Right lobe of liver (tissue), 6 donors: Measurements from ENCODE around the gene CDH4. TPM values are rescaled to one million over a fixed set of nuclear protein-coding genes. Genes with fewer than 3 reads are reported as not detected.

ENCODE experiments used
- ATAC-seq, 4 donors: fragments of 200-7000 bp; cut with Tn5 transposase; one replicate each; pipeline ENCODE4 v1.9.1; 2020; ENCODE audit warnings: mild to moderate bottlenecking in 4 of 4, moderate library complexity in 4 of 4
- DNase-seq, 3 donors: peaks; one replicate each; pipeline ENCODE4 v3.0.0-alpha.2; 2020
- H3K27ac ChIP-seq, 3 donors: fragments of 200-600 bp; one replicate each; pipeline ENCODE4 v1.8.0; 2022
- H3K27me3 ChIP-seq, 2 donors: fragments of 200-600 bp; one replicate each; pipeline ENCODE4 v1.8.0; 2022
- H3K36me3 ChIP-seq, 4 donors: fragments of 200-600 bp; sonication (generic) in 1 of 4; one replicate each; pipeline versions ENCODE4 v1.5.1 to v1.8.0; 2017 to 2022; ENCODE audit warnings: control low read depth in 1 of 4
- H3K4me1 ChIP-seq, 4 donors: fragments of 200-600 bp; sonication (generic) in 1 of 4; one replicate each; pipeline versions ENCODE4 v1.5.1 to v1.8.0; 2017 to 2022; ENCODE audit warnings: control low read depth in 1 of 4
- H3K4me3 ChIP-seq, 3 donors: fragments of 200-600 bp; one replicate each; pipeline ENCODE4 v1.8.0; 2022
- H3K9me3 ChIP-seq, 4 donors: fragments of 200-600 bp; sonication (generic) in 1 of 4; one replicate each; pipeline versions ENCODE4 v1.5.1 to v1.8.0; 2017 to 2022; ENCODE audit warnings: control low read depth in 1 of 4
- CTCF ChIP-seq, 4 donors: fragments of 200-600 bp in 3 of 4; fragments of 450-650 bp in 1 of 4; IDR thresholded peaks; one replicate each; pipeline versions ENCODE4 v1.5.1 to v1.8.0; 2016 to 2022; ENCODE audit warnings: antibody characterized with exemption in 4 of 4, mild to moderate bottlenecking in 2 of 4
- POLR2A ChIP-seq: fragments of 450-650 bp; IDR thresholded peaks from one replicate; pipeline ENCODE4 v1.6.1; 2017; ENCODE audit warnings: antibody characterized with exemption, mild to moderate bottlenecking
- WGBS: methylation state at CpG from one replicate; pipeline ENCODE4 v1.1.6; 2018; ENCODE audit warnings: low coverage, low lambda C conversion rate; ENCODE audit not compliant: insufficient coverage; ENCODE audit errors: missing lambda C conversion rate; 5-methylcytosine and 5-hydroxymethylcytosine counted together
- intact Hi-C, 2 donors: fragments of 100-400 bp; cut with DNase I; formaldehyde crosslinking; loops; one replicate each; pipeline versions ENCODE4 v1.11.2 to v1.14.1; 2022
- total RNA-seq, 6 experiments: library from RNA; depleted of rRNA in 2 of 6; stranded (reverse); fragments of >200 nt in 2 of 6; fragmentation: NEBNext Ultra II Directional in 3 of 6; extraction: Animal tissue kit (Norgen Biotek cat#: 25700) in 3 of 6; gene quantifications; one replicate each; pipeline versions ENCODE4 v1.1.0 to v1.2.4, GENCODE V29; 2016 to 2023
- donor health status: DM: no; HTN: yes; CAD: no.
- donor health status: DM: no; HTN: no; CAD: no.
- donor health status: DM: no; HTN: no; CAD: no.
- donor health status: DM: no; HTN: yes; CAD: no.
- donor health status: DM: no; HTN: yes; CAD: no.

CDH4 gene
- total RNA-seq, 6 experiments from 2014 or later: 0.02 to 0.14 (median 0.09) TPM; not detected in 3

GRCh38 chr20:61724376-61724775, 472.3 kb downstream of the CDH4 start:
- Histone ChIP-seq H3K27ac (no peak overlapping the region), H3K27me3 (no peaks in the 10 kb centered on the region), H3K36me3 (no peaks in the 10 kb centered on the region), H3K4me1 (no peaks in the 10 kb centered on the region), H3K9me3 (no peaks in the 10 kb centered on the region), H3K4me3 (no peak overlapping the region)
- ATAC-seq: no peak
- 12% methylated on average over 3 of the region's 4 CpGs for WGBS
- intact Hi-C loops: no loop called here
- no peak for DNase-seq
- TF ChIP-seq POLR2A (no peak), CTCF (IDR thresholded peaks at IDR 0.05) (peak in 1 of 4 donors; percentile 22)

GRCh38 chr20:61725145-61725544, 473.1 kb downstream of the CDH4 start:
- H3K27ac ChIP-seq: no peak overlapping the region

GRCh38 chr20:61725966-61726365, 473.9 kb downstream of the CDH4 start:
- TF ChIP-seq CTCF (IDR thresholded peaks at IDR 0.05): no peak
- no peak for TF ChIP-seq POLR2A
- Histone ChIP-seq H3K4me1 (no peaks in the 10 kb centered on the region), H3K36me3 (no peaks in the 10 kb centered on the region), H3K9me3 (no peaks in the 10 kb centered on the region), H3K27ac (no peak overlapping the region), H3K4me3 (no peak overlapping the region), H3K27me3 (no peaks in the 10 kb centered on the region)
- 46% methylated on average over 3 of the region's 8 CpGs for WGBS
- DNase-seq (peak in 1 of 3 donors; percentile 15), ATAC-seq (no peak)
- intact Hi-C loops: no loop called here

More at GRCh38 chr20:61725145-61725544, 473.1 kb downstream of the CDH4 start:
- ATAC-seq: no peak
- no peaks in the 10 kb centered on the region for H3K4me1 ChIP-seq
- intact Hi-C loops: no loop called here
- no peaks in the 10 kb centered on the region for H3K27me3 ChIP-seq
- H3K9me3 ChIP-seq: no peaks in the 10 kb centered on the region
- WGBS: 40% methylated on average over 1 of the region's 8 CpGs
- no peak overlapping the region for H3K4me3 ChIP-seq
- no peak for DNase-seq
- no peaks in the 10 kb centered on the region for H3K36me3 ChIP-seq
- no peak for TF ChIP-seq CTCF (IDR thresholded peaks at IDR 0.05)
- TF ChIP-seq POLR2A: no peak

GRCh38 chr20:61726979-61727378, 474.9 kb downstream of the CDH4 start:
- no peak overlapping the region for H3K4me3 ChIP-seq
- no peaks in the 10 kb centered on the region for H3K27me3 ChIP-seq
- no peaks in the 10 kb centered on the region for H3K36me3 ChIP-seq
- 78% methylated on average over 5 of the region's 5 CpGs for WGBS
- TF ChIP-seq CTCF (IDR thresholded peaks at IDR 0.05) (no peak), POLR2A (no peak)
- no peak overlapping the region for H3K27ac ChIP-seq
- no peak for ATAC-seq
- H3K4me1 ChIP-seq: no peaks in the 10 kb centered on the region
- intact Hi-C loops: no loop called here
- H3K9me3 ChIP-seq: no peaks in the 10 kb centered on the region
- no peak for DNase-seq

GRCh38 chr20:61727761-61728160, 475.7 kb downstream of the CDH4 start:
- intact Hi-C loops: no loop called here
- Histone ChIP-seq H3K9me3 (no peaks in the 10 kb centered on the region), H3K27ac (no peak overlapping the region), H3K4me1 (no peaks in the 10 kb centered on the region), H3K27me3 (no peaks in the 10 kb centered on the region), H3K36me3 (no peaks in the 10 kb centered on the region), H3K4me3 (no peak overlapping the region)
- DNase-seq (peak in 1 of 3 donors; percentile 6), ATAC-seq (no peak)
- WGBS: 43% methylated on average over 1 of the region's 2 CpGs
- TF ChIP-seq CTCF (IDR thresholded peaks at IDR 0.05): no peak
- no peak for TF ChIP-seq POLR2A
